CD14-positive monocyte (primary cell): ENCODE results near the gene FAM180B. TPM values are rescaled to one million over a fixed set of nuclear protein-coding genes. Genes with fewer than 3 reads are reported as not detected.

ENCODE experiments used
- DNase-seq, 3 donors: peaks; one replicate each; pipeline ENCODE4 v3.0.0-alpha.2; 2011 to 2022
- H2AFZ ChIP-seq: 2 replicates; pipeline ENCODE4 v1.6.0; 2012; ENCODE audit warnings: mild to moderate bottlenecking, low read depth, low read length, inconsistent platforms; ENCODE audit not compliant: insufficient read depth, poor library complexity, severe bottlenecking
- H3K27ac ChIP-seq, 2 donors: 1 replicate in 1 of 2; 2 replicates in 1 of 2; pipeline ENCODE4 v1.5.1; 2012 to 2013; ENCODE audit warnings: low read length in 2 of 2, control low read depth in 1 of 2, inconsistent platforms in 1 of 2, low read depth in 1 of 2, mild to moderate bottlenecking in 1 of 2
- H3K27me3 ChIP-seq, 2 donors: one replicate each; pipeline versions ENCODE4 v1.6.0 to v1.6.1; 2011 to 2013; ENCODE audit warnings: low read length in 2 of 2; ENCODE audit not compliant: control insufficient read depth in 2 of 2, insufficient read depth in 2 of 2
- H3K36me3 ChIP-seq, 2 donors: replicated peaks in 1 of 2; 1 replicate in 1 of 2; 2 replicates in 1 of 2; pipeline versions ENCODE4 v1.5.1 to v1.6.1; 2012 to 2013; ENCODE audit warnings: low read length in 2 of 2, control low read depth in 1 of 2, inconsistent platforms in 1 of 2, mild to moderate bottlenecking in 1 of 2; ENCODE audit not compliant: insufficient read depth in 2 of 2, control insufficient read depth in 1 of 2
- H3K4me1 ChIP-seq, 2 donors: 1 replicate in 1 of 2; 2 replicates in 1 of 2; pipeline versions ENCODE4 v1.5.1 to v1.6.1; 2012 to 2013; ENCODE audit warnings: low read length in 2 of 2, control low read depth in 1 of 2, inconsistent platforms in 1 of 2, mild to moderate bottlenecking in 1 of 2, moderate library complexity in 1 of 2; ENCODE audit not compliant: insufficient read depth in 2 of 2, control insufficient read depth in 1 of 2
- H3K4me2 ChIP-seq: replicated peaks from 2 replicates; pipeline ENCODE3; 2012; ENCODE audit warnings: low read length, moderate library complexity, mild to moderate bottlenecking; ENCODE audit not compliant: poor library complexity, severe bottlenecking; ENCODE audit errors: extremely low read depth
- H3K4me3 ChIP-seq, 3 experiments: fragments of 200-600 bp in 1 of 3; sonication (generic) in 1 of 3; replicated peaks in 1 of 3; 1 replicate in 2 of 3; 2 replicates in 1 of 3; pipeline ENCODE4 v1.5.1; 2011 to 2013; ENCODE audit warnings: low read length in 3 of 3, mild to moderate bottlenecking in 3 of 3, control low read depth in 2 of 3, low read depth in 2 of 3, inconsistent platforms in 1 of 3, moderate library complexity in 1 of 3
- H3K79me2 ChIP-seq: 2 replicates; pipeline ENCODE4 v1.6.0; 2012; ENCODE audit warnings: mild to moderate bottlenecking, control low read depth, inconsistent platforms, low read length, moderate library complexity; ENCODE audit not compliant: insufficient read depth
- H3K9ac ChIP-seq: 2 replicates; pipeline ENCODE4 v1.6.0; 2017; ENCODE audit warnings: low read length, mild to moderate bottlenecking; ENCODE audit not compliant: insufficient read depth, poor library complexity, severe bottlenecking
- H3K9me3 ChIP-seq, 2 donors: replicated peaks in 1 of 2; 1 replicate in 1 of 2; 2 replicates in 1 of 2; pipeline versions ENCODE4 v1.5.1 to v1.6.1; 2012 to 2013; ENCODE audit warnings: low read length in 2 of 2, control low read depth in 1 of 2; ENCODE audit not compliant: control insufficient read depth in 1 of 2, insufficient read depth in 1 of 2
- H4K20me1 ChIP-seq: 2 replicates; pipeline ENCODE4 v1.6.0; 2012; ENCODE audit warnings: mild to moderate bottlenecking, low read length, control low read depth, moderate library complexity; ENCODE audit not compliant: insufficient read depth
- H3K27ac Mint-ChIP-seq, 7 donors: one replicate each; pipeline ENCODE4 v1.8.0; 2020; ENCODE audit warnings: mild to moderate bottlenecking in 7 of 7, mixed read lengths in 7 of 7, moderate library complexity in 6 of 7, inconsistent platforms in 2 of 7
- H3K27me3 Mint-ChIP-seq, 3 donors: one replicate each; pipeline ENCODE4 v1.8.0; 2021 to 2022; ENCODE audit warnings: low read depth in 3 of 3, mild to moderate bottlenecking in 3 of 3, mixed read lengths in 3 of 3, moderate library complexity in 3 of 3, inconsistent platforms in 1 of 3
- H3K36me3 Mint-ChIP-seq, 2 donors: one replicate each; pipeline ENCODE4 v1.8.0; 2020; ENCODE audit warnings: mixed read lengths in 2 of 2, inconsistent platforms in 1 of 2, mild to moderate bottlenecking in 1 of 2
- H3K4me1 Mint-ChIP-seq: one replicate; pipeline ENCODE4 v1.8.0; 2020; ENCODE audit warnings: mild to moderate bottlenecking, mixed read lengths
- H3K4me3 Mint-ChIP-seq, 2 donors: one replicate each; pipeline ENCODE4 v1.8.0; 2020; ENCODE audit warnings: mild to moderate bottlenecking in 2 of 2, mixed read lengths in 2 of 2, moderate library complexity in 1 of 2
- H3K9me3 Mint-ChIP-seq, 7 donors: one replicate each; pipeline ENCODE4 v1.8.0; 2020 to 2022; ENCODE audit warnings: mixed read lengths in 7 of 7, mild to moderate bottlenecking in 6 of 7, moderate library complexity in 6 of 7, inconsistent platforms in 2 of 7
- CTCF ChIP-seq: fragments of 200-600 bp; IDR thresholded peaks from one replicate; pipeline ENCODE4 v1.8.0; 2022; ENCODE audit warnings: antibody characterized with exemption, mild to moderate bottlenecking
- WGBS: methylation state at CpG from one replicate; pipeline ENCODE4 v1.1.5; 2013; ENCODE audit warnings: missing lambda C conversion rate; ENCODE audit not compliant: insufficient coverage; 5-methylcytosine and 5-hydroxymethylcytosine counted together
- intact Hi-C, 2 donors: fragments of 100-400 bp; cut with micrococcal nuclease; formaldehyde crosslinking; loops; one replicate each; pipeline versions ENCODE4 v1.15.0 to v1.15.1; 2023
- polyA plus RNA-seq, 3 donors: library from polyadenylated mRNA; depleted of rRNA in 1 of 3; unstranded in 2 of 3; stranded (reverse) in 1 of 3; fragments of 300-500 nt in 2 of 3; fragments of >200 nt in 1 of 3; fragmentation: Illumina TruSeq in 2 of 3; gene quantifications; 1 replicate in 2 of 3; 2 replicates in 1 of 3; pipeline ENCODE4 v1.2.3, GENCODE V29; 2012 to 2021

Gene FAM180B
- polyA plus RNA-seq, 3 donors = 0.13 TPM; not detected in 2

GRCh38 chr11:47595029-47595428, 8.6 kb downstream of the FAM180B start:
- 74% methylated on average over 4 of the region's 7 CpGs for WGBS
- peaks cover 29 to 37% (median 30%) of the 10 kb centered on the region in 3 donors for H3K27me3 Mint-ChIP-seq
- Histone ChIP-seq H4K20me1 (no peaks in the 10 kb centered on the region), H3K9me3 (peaks cover 0 to 6% of the 10 kb centered on the region in 2 donors), H3K27me3 (peaks cover 16 to 29% of the 10 kb centered on the region in 2 donors), H3K9ac (no peak overlapping the region), H3K36me3 (no peaks in the 10 kb centered on the region), H3K4me2 (no peak overlapping the region), H3K27ac (no peak overlapping the region), H3K79me2 (no peaks in the 10 kb centered on the region), H3K4me1 (peaks cover 15 to 27% of the 10 kb centered on the region in 2 donors), H3K4me3 (no peak overlapping the region), H2AFZ (no peak overlapping the region)
- H3K36me3 Mint-ChIP-seq = peaks cover 0 to 9% of the 10 kb centered on the region in 2 donors
- TF ChIP-seq CTCF = no peak
- DNase-seq = no peak
- intact Hi-C loops = no loop called here
- peaks cover 29% of the 10 kb centered on the region for H3K4me1 Mint-ChIP-seq
- no peak overlapping the region for H3K4me3 Mint-ChIP-seq
- H3K9me3 Mint-ChIP-seq = peaks cover 0 to 12% (median 3%) of the 10 kb centered on the region in 7 donors
- H3K27ac Mint-ChIP-seq = peak overlapping the region in 2 of 7 donors; percentile 6 to 41

- peaks cover 0 to 12% (median 3%) of the 10 kb centered on the region in 7 donors for H3K9me3 Mint-ChIP-seq
- H4K20me1 ChIP-seq = no peaks in the 10 kb centered on the region
- no peaks in the 10 kb centered on the region for H3K36me3 ChIP-seq
- H3K9ac ChIP-seq = no peak overlapping the region
- H3K27me3 ChIP-seq = peaks cover 16 to 29% of the 10 kb centered on the region in 2 donors
- H3K79me2 ChIP-seq = no peaks in the 10 kb centered on the region
- peaks cover 29 to 37% (median 30%) of the 10 kb centered on the region in 3 donors for H3K27me3 Mint-ChIP-seq
- H3K4me3 ChIP-seq = no peak overlapping the region
- whole genome bisulfite sequencing = no CpG with 5 or more reads among the region's 1 CpG
- no peak overlapping the region for H3K4me2 ChIP-seq
- DNase-seq = no peak
- H2AFZ ChIP-seq = no peak overlapping the region
- H3K27ac Mint-ChIP-seq = no peak overlapping the region
- peaks cover 15 to 27% of the 10 kb centered on the region in 2 donors for H3K4me1 ChIP-seq
- H3K27ac ChIP-seq = no peak overlapping the region
- TF ChIP-seq CTCF = no peak
- peaks cover 0 to 9% of the 10 kb centered on the region in 2 donors for H3K36me3 Mint-ChIP-seq
- H3K9me3 ChIP-seq = peaks cover 0 to 6% of the 10 kb centered on the region in 2 donors
- intact Hi-C loops = no loop called here
- no peak overlapping the region for H3K4me3 Mint-ChIP-seq
- H3K4me1 Mint-ChIP-seq = peaks cover 29% of the 10 kb centered on the region
Measured at GRCh38 chr11:47595967-47596366, 9.5 kb downstream of the FAM180B start.
